ENCODE measurements around the gene CCDC152. TPM values are rescaled to one million over a fixed set of nuclear protein-coding genes. Genes with fewer than 3 reads are reported as not detected.

Gene CCDC152
- not detected in 3 replicates for total RNA-seq
- long read RNA-seq = 0 reads

GRCh38 chr5:42756606-42757601 lies at the start of gene CCDC152:
Gene CCDC152, plus strand, starts transcription at chr5:42756818. Its CDS starts 2,304 bp downstream, at chr5:42759122.
- Mint-ChIP-seq H3K36me3 (ENCODE audit: low read depth) (no peaks in the 10 kb centered on the region), H3K9me3 (ENCODE audit: low read depth) (peaks cover 3% of the 10 kb centered on the region), H3K4me3 (ENCODE audit: unreplicated experiment) (no peak within 1 kb of the TSS), H3K27me3 (ENCODE audit: low read depth) (peaks cover 14% of the 10 kb centered on the region), H3K4me1 (ENCODE audit: low read depth) (no peaks in the 10 kb centered on the region), H3K27ac (ENCODE audit: unreplicated experiment) (no peak within 1 kb of the TSS)
- no peak for DNase-seq (ENCODE audit: low spot score)
- TF ChIP-seq CTCF (IDR thresholded peaks at IDR 0.05) = no peak

GRCh38 chr5:42715785-42716184 lies 40.8 kb upstream of the CCDC152 start:
- H3K27me3 Mint-ChIP-seq (ENCODE audit: low read depth) = no peaks in the 10 kb centered on the region
- H3K36me3 Mint-ChIP-seq (ENCODE audit: low read depth) = peaks cover 4% of the 10 kb centered on the region
- no peak for TF ChIP-seq CTCF (IDR thresholded peaks at IDR 0.05)
- no peaks in the 10 kb centered on the region for H3K4me1 Mint-ChIP-seq (ENCODE audit: low read depth)
- H3K4me3 Mint-ChIP-seq (ENCODE audit: unreplicated experiment) = no peak overlapping the region
- no peaks in the 10 kb centered on the region for H3K9me3 Mint-ChIP-seq (ENCODE audit: low read depth)
- DNase-seq (ENCODE audit: low spot score) = no peak
- H3K27ac Mint-ChIP-seq (ENCODE audit: unreplicated experiment) = no peak overlapping the region

- Mint-ChIP-seq H3K4me3 (ENCODE audit: unreplicated experiment) (no peak overlapping the region), H3K27ac (ENCODE audit: unreplicated experiment) (no peak overlapping the region)
Measured at GRCh38 chr5:42718591-42718990, 38.0 kb upstream of the CCDC152 start.

GRCh38 chr5:42719034-42719433 lies 37.6 kb upstream of the CCDC152 start:
- H3K4me3 Mint-ChIP-seq (ENCODE audit: unreplicated experiment) = no peak overlapping the region
- H3K36me3 Mint-ChIP-seq (ENCODE audit: low read depth) = peaks cover 4% of the 10 kb centered on the region
- DNase-seq (ENCODE audit: low spot score) = no peak
- H3K4me1 Mint-ChIP-seq (ENCODE audit: low read depth) = no peaks in the 10 kb centered on the region
- no peak overlapping the region for H3K27ac Mint-ChIP-seq (ENCODE audit: unreplicated experiment)
- no peaks in the 10 kb centered on the region for H3K27me3 Mint-ChIP-seq (ENCODE audit: low read depth)
- TF ChIP-seq CTCF (IDR thresholded peaks at IDR 0.05) = no peak
- H3K9me3 Mint-ChIP-seq (ENCODE audit: low read depth) = no peaks in the 10 kb centered on the region

More at GRCh38 chr5:42718591-42718990, 38.0 kb upstream of the CCDC152 start:
- Mint-ChIP-seq H3K9me3 (ENCODE audit: low read depth) (no peaks in the 10 kb centered on the region), H3K4me1 (ENCODE audit: low read depth) (no peaks in the 10 kb centered on the region), H3K36me3 (ENCODE audit: low read depth) (peaks cover 4% of the 10 kb centered on the region), H3K27me3 (ENCODE audit: low read depth) (no peaks in the 10 kb centered on the region)
- TF ChIP-seq CTCF (IDR thresholded peaks at IDR 0.05) = no peak
- DNase-seq (ENCODE audit: low spot score) = no peak

GRCh38 chr5:42720251-42720650 lies 36.4 kb upstream of the CCDC152 start:
- H3K27ac Mint-ChIP-seq (ENCODE audit: unreplicated experiment) = no peak overlapping the region
- TF ChIP-seq CTCF (IDR thresholded peaks at IDR 0.05) = no peak
- no peaks in the 10 kb centered on the region for H3K4me1 Mint-ChIP-seq (ENCODE audit: low read depth)
- H3K9me3 Mint-ChIP-seq (ENCODE audit: low read depth) = no peaks in the 10 kb centered on the region
- no peak overlapping the region for H3K4me3 Mint-ChIP-seq (ENCODE audit: unreplicated experiment)
- H3K27me3 Mint-ChIP-seq (ENCODE audit: low read depth) = no peaks in the 10 kb centered on the region
- peaks cover 4% of the 10 kb centered on the region for H3K36me3 Mint-ChIP-seq (ENCODE audit: low read depth)
- DNase-seq (ENCODE audit: low spot score) = no peak
